ENCODE measurements around the gene CRYGA.
"Not testable (repeated sequence)": the region's sequence is repeated elsewhere in the genome, so short reads cannot be mapped to it uniquely, and the experiment has no call there.

The CRYGA gene

GRCh38 chr2:208125251-208125650 is 38.1 kb downstream of the CRYGA start:
- DNase-seq (ENCODE audit: low spot score), result no peak

- DNase-seq (ENCODE audit: low spot score), result not testable (repeated sequence)
Measured at GRCh38 chr2:208124013-208124715, 39.2 kb downstream of the CRYGA start, which contains the start of gene CRYGD. Gene CRYGD (minus strand): TSS chr2:208124524. CDS start chr2:208124473, 51 bp downstream.

DNA sequence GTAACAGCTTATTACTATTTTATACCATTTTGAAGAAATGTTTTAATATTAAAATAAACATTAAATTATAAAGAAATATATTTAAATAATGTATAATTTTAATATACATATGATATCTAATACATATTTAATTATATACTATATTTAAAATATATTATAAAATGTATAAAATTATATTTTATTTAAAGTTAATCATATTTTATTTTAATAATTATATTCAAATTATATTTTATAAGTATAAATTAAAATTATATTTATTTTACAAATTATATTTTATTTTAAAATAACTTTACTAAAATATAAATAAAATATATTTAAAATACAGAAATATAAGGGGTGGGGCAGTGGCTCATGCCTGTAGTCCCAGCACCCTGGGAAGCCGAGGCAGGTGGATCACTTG is 41.1 kb downstream of the CRYGA start:
- no peak for DNase-seq (ENCODE audit: low spot score)

DNA sequence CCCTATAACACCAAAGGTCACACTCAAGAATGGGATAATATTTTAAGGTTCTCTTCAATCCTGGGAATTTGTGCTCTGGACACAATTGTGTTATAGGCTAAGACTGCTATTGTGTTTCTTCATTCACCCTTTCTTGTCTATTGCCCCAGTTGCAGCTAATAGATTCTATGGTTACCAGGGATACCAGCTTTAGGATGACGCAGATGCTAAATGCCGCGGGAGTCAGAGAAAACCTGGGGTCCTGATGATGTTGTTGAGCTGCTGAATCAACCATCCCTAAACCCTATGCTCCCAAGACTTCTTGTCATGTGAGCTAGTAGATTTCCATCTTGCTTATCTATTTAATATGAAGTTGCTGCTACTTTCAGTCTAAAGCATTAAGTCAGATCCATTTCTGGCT is 44.5 kb downstream of the CRYGA start:
- no peak for DNase-seq (ENCODE audit: low spot score)

DNA sequence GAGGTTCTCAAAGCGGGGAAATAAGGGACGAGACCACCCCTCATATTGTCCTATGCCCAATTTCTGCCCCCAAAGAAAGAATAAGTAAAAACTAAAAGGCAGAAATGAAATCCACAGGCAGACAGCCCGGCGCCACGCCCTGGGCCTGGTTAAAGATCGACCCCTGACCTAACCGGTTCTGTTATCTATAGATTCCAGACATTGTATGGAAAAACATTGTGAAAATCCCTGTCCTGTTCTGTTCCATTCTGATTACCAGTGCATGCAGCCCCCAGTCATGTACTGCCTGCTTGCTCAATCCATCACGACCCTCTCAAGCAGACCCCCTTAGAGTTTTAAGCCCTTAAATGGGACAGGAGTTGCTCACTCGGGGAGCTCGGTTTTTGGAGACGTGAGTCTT is 46.0 kb downstream of the CRYGA start:
- not testable (repeated sequence) for DNase-seq (ENCODE audit: low spot score)

- DNase-seq (ENCODE audit: low spot score), result no peak
Measured at GRCh38 chr2:208112969-208113368, 50.4 kb downstream of the CRYGA start.

GRCh38 chr2:208112273-208112745 is 51.1 kb downstream of the CRYGA start:
- DNase-seq (ENCODE audit: low spot score), result not testable (repeated sequence)

Data from germinal center (tissue), 1 donor.